Osteoblast (primary cell): ENCODE data around the gene SLC1A1. TPM values are rescaled to one million over a fixed set of nuclear protein-coding genes. Genes with fewer than 3 reads are reported as not detected.

Experiments used
- DNase-seq: peaks from one replicate; pipeline ENCODE4 v3.0.0; 2011; ENCODE audit warnings: low spot score, mixed read lengths; ENCODE audit not compliant: insufficient read length; ENCODE audit errors: missing footprints
- H2AFZ ChIP-seq: 2 replicates; pipeline ENCODE4 v1.6.0; 2011; ENCODE audit warnings: mild to moderate bottlenecking, low read length
- H3K27ac ChIP-seq: 2 replicates; pipeline ENCODE4 v1.5.1; 2011; ENCODE audit warnings: mild to moderate bottlenecking, low read depth, low read length, moderate library complexity
- H3K27me3 ChIP-seq: 2 replicates; pipeline ENCODE4 v1.6.0; 2012; ENCODE audit warnings: mild to moderate bottlenecking, control low read depth, inconsistent platforms, low read length, moderate library complexity; ENCODE audit not compliant: insufficient read depth
- H3K36me3 ChIP-seq: 2 replicates; pipeline ENCODE4 v1.5.1; 2011; ENCODE audit warnings: mild to moderate bottlenecking, low read length, control low read depth, moderate library complexity; ENCODE audit not compliant: insufficient read depth
- H3K4me1 ChIP-seq: 2 replicates; pipeline ENCODE4 v1.5.1; 2011; ENCODE audit warnings: mild to moderate bottlenecking, low read length, control low read depth, moderate library complexity; ENCODE audit not compliant: insufficient read depth
- H3K4me2 ChIP-seq: 2 replicates; pipeline ENCODE4 v1.6.0; 2011; ENCODE audit warnings: mild to moderate bottlenecking, low read length; ENCODE audit not compliant: insufficient read depth
- H3K4me3 ChIP-seq: fragments of 200-600 bp; sonication (generic); 3 replicates; pipeline ENCODE4 v1.5.1; 2012; ENCODE audit warnings: mild to moderate bottlenecking, low read length, inconsistent platforms; ENCODE audit not compliant: insufficient read depth
- H3K79me2 ChIP-seq: 2 replicates; pipeline ENCODE4 v1.6.0; 2012; ENCODE audit warnings: mild to moderate bottlenecking, low read length, control low read depth, inconsistent platforms; ENCODE audit not compliant: insufficient read depth
- H3K9me3 ChIP-seq: 2 replicates; pipeline ENCODE4 v1.5.1; 2011; ENCODE audit warnings: low read depth, low read length, control low read depth
- H4K20me1 ChIP-seq: 2 replicates; pipeline ENCODE4 v1.6.0; 2012; ENCODE audit warnings: mild to moderate bottlenecking, low read length, control low read depth; ENCODE audit not compliant: insufficient read depth
- total RNA-seq: library from RNA; depleted of rRNA; stranded (reverse); fragments of >200 nt; gene quantifications from 2 replicates; pipeline ENCODE4 v1.2.3, GENCODE V29; 2012
- TF ChIP-seq, protein P1 (sequence below): IDR thresholded peaks from 2 replicates; pipeline ENCODE4 v1.5.1; 2011; ENCODE audit warnings: mild to moderate bottlenecking, low read depth, low read length, moderate library complexity; ENCODE audit errors: extremely low read depth

Gene SLC1A1
- total RNA-seq, 1 donor = 25.7 TPM

- TF ChIP-seq, protein P1, sequence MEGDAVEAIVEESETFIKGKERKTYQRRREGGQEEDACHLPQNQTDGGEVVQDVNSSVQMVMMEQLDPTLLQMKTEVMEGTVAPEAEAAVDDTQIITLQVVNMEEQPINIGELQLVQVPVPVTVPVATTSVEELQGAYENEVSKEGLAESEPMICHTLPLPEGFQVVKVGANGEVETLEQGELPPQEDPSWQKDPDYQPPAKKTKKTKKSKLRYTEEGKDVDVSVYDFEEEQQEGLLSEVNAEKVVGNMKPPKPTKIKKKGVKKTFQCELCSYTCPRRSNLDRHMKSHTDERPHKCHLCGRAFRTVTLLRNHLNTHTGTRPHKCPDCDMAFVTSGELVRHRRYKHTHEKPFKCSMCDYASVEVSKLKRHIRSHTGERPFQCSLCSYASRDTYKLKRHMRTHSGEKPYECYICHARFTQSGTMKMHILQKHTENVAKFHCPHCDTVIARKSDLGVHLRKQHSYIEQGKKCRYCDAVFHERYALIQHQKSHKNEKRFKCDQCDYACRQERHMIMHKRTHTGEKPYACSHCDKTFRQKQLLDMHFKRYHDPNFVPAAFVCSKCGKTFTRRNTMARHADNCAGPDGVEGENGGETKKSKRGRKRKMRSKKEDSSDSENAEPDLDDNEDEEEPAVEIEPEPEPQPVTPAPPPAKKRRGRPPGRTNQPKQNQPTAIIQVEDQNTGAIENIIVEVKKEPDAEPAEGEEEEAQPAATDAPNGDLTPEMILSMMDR = no peak
- no peak overlapping the region for H2AFZ ChIP-seq
- no peak for DNase-seq
- no peak overlapping the region for H3K27ac ChIP-seq
- H4K20me1 ChIP-seq = no peaks in the 10 kb centered on the region
- no peaks in the 10 kb centered on the region for H3K27me3 ChIP-seq
- H3K9me3 ChIP-seq = no peaks in the 10 kb centered on the region
- no peak overlapping the region for H3K4me3 ChIP-seq
- no peaks in the 10 kb centered on the region for H3K79me2 ChIP-seq
- peaks cover 41% of the 10 kb centered on the region for H3K36me3 ChIP-seq
- H3K4me1 ChIP-seq = no peaks in the 10 kb centered on the region
- H3K4me2 ChIP-seq = no peak overlapping the region
Observed at GRCh38 chr9:4581861-4582565, 91.7 kb downstream of the SLC1A1 start.

GRCh38 chr9:4583001-4583400 lies 92.7 kb downstream of the SLC1A1 start:
- Histone ChIP-seq H3K27ac (no peak overlapping the region), H3K27me3 (no peaks in the 10 kb centered on the region), H2AFZ (no peak overlapping the region), H3K4me2 (no peak overlapping the region), H3K79me2 (no peaks in the 10 kb centered on the region), H4K20me1 (no peaks in the 10 kb centered on the region), H3K4me1 (no peaks in the 10 kb centered on the region), H3K36me3 (peaks cover 40% of the 10 kb centered on the region), H3K4me3 (no peak overlapping the region), H3K9me3 (no peaks in the 10 kb centered on the region)
- no peak for DNase-seq
- TF ChIP-seq, protein P1 = no peak

- no peak overlapping the region for H3K4me2 ChIP-seq
- no peaks in the 10 kb centered on the region for H3K79me2 ChIP-seq
- TF ChIP-seq, protein P1 = no peak
- no peak for DNase-seq
- H3K27me3 ChIP-seq = no peaks in the 10 kb centered on the region
- H3K9me3 ChIP-seq = no peaks in the 10 kb centered on the region
- H3K27ac ChIP-seq = no peak overlapping the region
- H3K36me3 ChIP-seq = peaks cover 37% of the 10 kb centered on the region
- H4K20me1 ChIP-seq = no peaks in the 10 kb centered on the region
- no peak overlapping the region for H3K4me3 ChIP-seq
- H2AFZ ChIP-seq = no peak overlapping the region
- H3K4me1 ChIP-seq = no peaks in the 10 kb centered on the region
Observed at GRCh38 chr9:4584636-4585035, 94.4 kb downstream of the SLC1A1 start.

DNA sequence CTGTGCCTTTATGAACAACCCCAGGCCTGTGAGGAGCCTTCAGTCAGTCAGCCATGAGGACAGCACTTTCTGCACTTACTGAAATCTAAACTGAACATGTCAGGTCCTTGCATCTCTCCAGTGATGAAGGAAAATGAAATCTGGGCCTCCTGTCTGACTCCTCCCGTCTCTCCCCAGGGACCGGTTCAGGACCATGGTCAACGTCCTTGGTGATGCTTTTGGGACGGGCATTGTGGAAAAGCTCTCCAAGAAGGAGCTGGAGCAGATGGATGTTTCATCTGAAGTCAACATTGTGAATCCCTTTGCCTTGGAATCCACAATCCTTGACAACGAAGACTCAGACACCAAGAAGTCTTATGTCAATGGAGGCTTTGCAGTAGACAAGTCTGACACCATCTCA lies 94.9 kb downstream of the SLC1A1 start:
- Histone ChIP-seq H3K9me3 (no peaks in the 10 kb centered on the region), H3K36me3 (peaks cover 37% of the 10 kb centered on the region), H3K4me3 (no peak overlapping the region), H3K27me3 (no peaks in the 10 kb centered on the region), H4K20me1 (no peaks in the 10 kb centered on the region), H3K4me1 (no peaks in the 10 kb centered on the region), H3K27ac (no peak overlapping the region), H3K4me2 (no peak overlapping the region), H3K79me2 (no peaks in the 10 kb centered on the region), H2AFZ (no peak overlapping the region)
- TF ChIP-seq, protein P1 = no peak
- DNase-seq = no peak
